ENCODE measurements around the gene CAPN8. TPM values are rescaled to one million over a fixed set of nuclear protein-coding genes. Genes with fewer than 3 reads are reported as not detected.

Gene CAPN8
- total RNA-seq, 1 donor from 2014 or later: not detected

GRCh38 chr1:223500560-223501425 is 164.7 kb downstream of the CAPN8 start:
- no peaks in the 10 kb centered on the region for H3K27me3 ChIP-seq
- no peaks in the 10 kb centered on the region for H3K9me3 ChIP-seq
- no peaks in the 10 kb centered on the region for H3K36me3 ChIP-seq
- TF ChIP-seq CTCF (IDR thresholded peaks at IDR 0.05): no peak
- H3K27ac ChIP-seq: no peak overlapping the region
- no peaks in the 10 kb centered on the region for H3K4me1 ChIP-seq
- intact Hi-C loops (cut with DNase I): no loop called here
- H3K4me3 ChIP-seq: no peak overlapping the region
- peak in 1 of 2 donors; percentile 14 for DNase-seq (ENCODE audit: low spot score in 2 of 2)

- Histone ChIP-seq H3K9me3 (no peaks in the 10 kb centered on the region), H3K27me3 (no peaks in the 10 kb centered on the region), H3K27ac (no peak overlapping the region), H3K4me3 (no peak overlapping the region), H3K36me3 (no peaks in the 10 kb centered on the region), H3K4me1 (no peaks in the 10 kb centered on the region)
- DNase-seq (ENCODE audit: low spot score in 2 of 2): no peak
- no peak for TF ChIP-seq CTCF (IDR thresholded peaks at IDR 0.05)
- intact Hi-C loops (cut with DNase I): no loop called here
Observed at GRCh38 chr1:223496883-223497282, 168.6 kb downstream of the CAPN8 start.

GRCh38 chr1:223494926-223495645 is 170.4 kb downstream of the CAPN8 start:
- no peak for TF ChIP-seq CTCF (IDR thresholded peaks at IDR 0.05)
- intact Hi-C loops (cut with DNase I): no loop called here
- no peak for DNase-seq (ENCODE audit: low spot score in 2 of 2)
- H3K27me3 ChIP-seq: no peaks in the 10 kb centered on the region
- no peak overlapping the region for H3K27ac ChIP-seq
- H3K4me3 ChIP-seq: no peak overlapping the region
- H3K9me3 ChIP-seq: no peaks in the 10 kb centered on the region
- no peaks in the 10 kb centered on the region for H3K36me3 ChIP-seq
- H3K4me1 ChIP-seq: no peaks in the 10 kb centered on the region

GRCh38 chr1:223492044-223492443 is 173.5 kb downstream of the CAPN8 start:
- Histone ChIP-seq H3K36me3 (no peaks in the 10 kb centered on the region), H3K9me3 (no peaks in the 10 kb centered on the region), H3K4me1 (no peaks in the 10 kb centered on the region), H3K27me3 (no peaks in the 10 kb centered on the region), H3K27ac (no peak overlapping the region), H3K4me3 (no peak overlapping the region)
- intact Hi-C loops (cut with DNase I): no loop called here
- TF ChIP-seq CTCF (IDR thresholded peaks at IDR 0.05): no peak
- DNase-seq (ENCODE audit: low spot score in 2 of 2): no peak

Other genes starting within 250 kb of the CAPN8 start
- gene CAPN2, start 46.8 kb upstream of the CAPN8 start, total RNA-seq: 178 TPM
- gene TP53BP2, start 180.2 kb upstream of the CAPN8 start, total RNA-seq: 162 TPM